ENCODE data around the gene GZMM. TPM values are rescaled to one million over a fixed set of nuclear protein-coding genes. Genes with fewer than 3 reads are reported as not detected.

Gene GZMM
- total and polyA plus RNA-seq, 2 of the 13 experiments (the other 11 are each of a cell fraction or from before 2014, with no cell fraction given), result 0.07 TPM; not detected in 1

GRCh38 chr19:518598-519231 is 25.1 kb upstream of the GZMM start:
- Histone ChIP-seq H3K36me3 (replicated peaks in 1 of 2; ENCODE audit: control insufficient read depth in 1 of 2, insufficient read depth in 2 of 2, low read length in 2 of 2) (no peaks in the 10 kb centered on the region), H3K9me3 (ENCODE audit: low read length) (no peaks in the 10 kb centered on the region), H4K20me1 (ENCODE audit: insufficient read depth, low read length) (no peaks in the 10 kb centered on the region), H3K4me1 (ENCODE audit: insufficient read depth, low read length) (peaks cover 29% of the 10 kb centered on the region), H2AFZ (ENCODE audit: low read length) (no peak overlapping the region), H3K4me3 (replicated peaks in 1 of 3; ENCODE audit: insufficient read depth in 1 of 3, low read depth in 2 of 3, low read length in 3 of 3) (no peak overlapping the region), H3K27me3 (ENCODE audit: control insufficient read depth in 1 of 2, insufficient read depth in 2 of 2, low read length in 2 of 2) (no peaks in the 10 kb centered on the region), H3K79me2 (ENCODE audit: insufficient read depth, low read length) (no peaks in the 10 kb centered on the region), H3K9ac (ENCODE audit: insufficient read depth, low read depth, low read length) (no peak overlapping the region), H3K4me2 (ENCODE audit: low read depth, low read length) (no peak overlapping the region), H3K27ac (ENCODE audit: extremely low read length, insufficient read depth, low read length) (no peak overlapping the region)
- 89% methylated on average over 30 of the region's 58 CpGs for WGBS (ENCODE audit: low lambda C conversion rate)
- in situ Hi-C loops (cut with HindIII; ENCODE audit: extremely low pct_ligation_motif_present, low pct_unique_long_range_greater_than_20kb), result no loop called here
- DNase-seq (ENCODE audit: low spot score) (no peak), ATAC-seq (no peak; the same call in 2 of the 3 replicates), FAIRE-seq (no peak)
- BruUV-seq (replicated peaks), result no TSS peak
- intact Hi-C loops (cut with micrococcal nuclease; ENCODE audit: unreplicated experiment), result no loop called here
- POLR2A ChIA-PET, result interaction anchor here (0.6 to 1.8 kb wide), 4 partner anchors 12 to 155 kb away, joined by 3 to 8 read pairs (median 6); no protein-coding TSS in a partner anchor
- CTCF ChIA-PET (ENCODE audit: low intra/inter-chr PET ratio, low total read pairs), result no interaction called here
- TF ChIP-seq ZNF615 (CRISPR knock-in tag; IDR thresholded peaks at IDR 0.05; ENCODE audit: borderline replicate concordance) (no peak), RAD21 (CRISPR knock-in tag; IDR thresholded peaks at IDR 0.05) (0 out of 2 replicates have a peak, but pooled peaks have one; percentile 10), HNRNPK (IDR thresholded peaks at IDR 0.05; ENCODE audit: low read depth, low read length, poor library complexity, severe bottlenecking) (peak; percentile 57), HOXA3 (CRISPR knock-in tag; IDR thresholded peaks at IDR 0.05) (0 out of 2 replicates have a peak, but pooled peaks have one; percentile 29)
- TF ChIP-seq, protein P1, sequence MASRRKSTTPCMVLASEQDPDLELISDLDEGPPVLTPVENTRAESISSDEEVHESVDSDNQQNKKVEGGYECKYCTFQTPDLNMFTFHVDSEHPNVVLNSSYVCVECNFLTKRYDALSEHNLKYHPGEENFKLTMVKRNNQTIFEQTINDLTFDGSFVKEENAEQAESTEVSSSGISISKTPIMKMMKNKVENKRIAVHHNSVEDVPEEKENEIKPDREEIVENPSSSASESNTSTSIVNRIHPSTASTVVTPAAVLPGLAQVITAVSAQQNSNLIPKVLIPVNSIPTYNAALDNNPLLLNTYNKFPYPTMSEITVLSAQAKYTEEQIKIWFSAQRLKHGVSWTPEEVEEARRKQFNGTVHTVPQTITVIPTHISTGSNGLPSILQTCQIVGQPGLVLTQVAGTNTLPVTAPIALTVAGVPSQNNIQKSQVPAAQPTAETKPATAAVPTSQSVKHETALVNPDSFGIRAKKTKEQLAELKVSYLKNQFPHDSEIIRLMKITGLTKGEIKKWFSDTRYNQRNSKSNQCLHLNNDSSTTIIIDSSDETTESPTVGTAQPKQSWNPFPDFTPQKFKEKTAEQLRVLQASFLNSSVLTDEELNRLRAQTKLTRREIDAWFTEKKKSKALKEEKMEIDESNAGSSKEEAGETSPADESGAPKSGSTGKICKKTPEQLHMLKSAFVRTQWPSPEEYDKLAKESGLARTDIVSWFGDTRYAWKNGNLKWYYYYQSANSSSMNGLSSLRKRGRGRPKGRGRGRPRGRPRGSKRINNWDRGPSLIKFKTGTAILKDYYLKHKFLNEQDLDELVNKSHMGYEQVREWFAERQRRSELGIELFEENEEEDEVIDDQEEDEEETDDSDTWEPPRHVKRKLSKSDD (CRISPR knock-in tag; IDR thresholded peaks at IDR 0.05; ENCODE audit: low read depth), result peak; percentile 43; the same call in 1 of the 2 replicates
- TF ChIP-seq, protein P2, sequence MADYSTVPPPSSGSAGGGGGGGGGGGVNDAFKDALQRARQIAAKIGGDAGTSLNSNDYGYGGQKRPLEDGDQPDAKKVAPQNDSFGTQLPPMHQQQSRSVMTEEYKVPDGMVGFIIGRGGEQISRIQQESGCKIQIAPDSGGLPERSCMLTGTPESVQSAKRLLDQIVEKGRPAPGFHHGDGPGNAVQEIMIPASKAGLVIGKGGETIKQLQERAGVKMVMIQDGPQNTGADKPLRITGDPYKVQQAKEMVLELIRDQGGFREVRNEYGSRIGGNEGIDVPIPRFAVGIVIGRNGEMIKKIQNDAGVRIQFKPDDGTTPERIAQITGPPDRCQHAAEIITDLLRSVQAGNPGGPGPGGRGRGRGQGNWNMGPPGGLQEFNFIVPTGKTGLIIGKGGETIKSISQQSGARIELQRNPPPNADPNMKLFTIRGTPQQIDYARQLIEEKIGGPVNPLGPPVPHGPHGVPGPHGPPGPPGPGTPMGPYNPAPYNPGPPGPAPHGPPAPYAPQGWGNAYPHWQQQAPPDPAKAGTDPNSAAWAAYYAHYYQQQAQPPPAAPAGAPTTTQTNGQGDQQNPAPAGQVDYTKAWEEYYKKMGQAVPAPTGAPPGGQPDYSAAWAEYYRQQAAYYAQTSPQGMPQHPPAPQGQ (CRISPR knock-in tag; IDR thresholded peaks at IDR 0.05; ENCODE audit: borderline replicate concordance), result no peak

Data from HepG2 (cell line).